ENCODE results near the gene ST7. TPM values are rescaled to one million over a fixed set of nuclear protein-coding genes. Genes with fewer than 3 reads are reported as not detected.

The ST7 gene
- total RNA-seq, 1 experiment from 2014 or later, result 12.9 TPM

DNA sequence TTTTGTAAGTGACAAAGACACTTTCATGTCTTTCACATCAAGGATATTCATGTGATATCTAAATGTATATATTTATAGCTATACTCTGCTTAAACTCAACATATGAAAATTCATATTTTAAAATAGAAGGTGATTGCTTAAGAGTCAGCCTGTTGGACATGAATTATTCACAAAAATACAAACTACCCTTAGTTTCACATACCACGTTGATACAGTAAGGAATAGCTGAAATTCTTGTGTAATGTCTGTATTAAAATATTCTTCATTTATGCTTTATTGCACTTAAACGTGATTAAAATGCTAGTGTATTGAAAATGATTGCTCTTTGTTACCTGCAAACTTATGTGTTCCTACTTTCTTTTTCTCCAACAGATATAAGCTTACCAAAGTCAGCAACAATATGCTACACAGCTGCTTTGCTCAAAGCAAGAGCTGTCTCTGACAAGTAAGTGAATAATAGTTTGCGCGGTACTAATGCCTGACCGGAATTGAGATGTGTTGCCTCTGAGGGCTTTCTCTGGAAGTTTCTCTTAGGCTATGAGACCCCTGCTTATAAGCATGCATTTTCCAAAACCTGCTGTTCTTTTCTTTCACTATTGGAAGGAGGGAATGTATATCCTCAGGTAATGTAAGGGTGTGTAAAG, 235.8 kb downstream of the ST7 start:
- H3K23ac ChIP-seq (ENCODE audit: insufficient read length, low read depth, low read length), result no peak overlapping the region
- H2BK12ac ChIP-seq (ENCODE audit: insufficient read length, low read depth, low read length), result no peak overlapping the region
- H3K14ac ChIP-seq (ENCODE audit: insufficient read depth, low read length), result no peak overlapping the region
- no peak overlapping the region for H3K9ac ChIP-seq (ENCODE audit: extremely low read depth, insufficient read length, low read length)
- H3K4me1 ChIP-seq (ENCODE audit: insufficient read depth, low read length), result no peaks in the 10 kb centered on the region
- H4K8ac ChIP-seq (replicated peaks; ENCODE audit: insufficient read length, low read depth, low read length), result no peak overlapping the region
- no peak overlapping the region for H2BK5ac ChIP-seq (ENCODE audit: insufficient read length, low read length)
- no peak overlapping the region for H2BK20ac ChIP-seq (ENCODE audit: low read depth, low read length, poor library complexity, severe bottlenecking)
- no peaks in the 10 kb centered on the region for H3K27me3 ChIP-seq (ENCODE audit: insufficient read depth, low read length)
- H2BK120ac ChIP-seq (ENCODE audit: low read depth, low read length, poor library complexity, severe bottlenecking), result no peak overlapping the region
- H3K18ac ChIP-seq (ENCODE audit: insufficient read length, low read depth, low read length), result no peak overlapping the region
- H4K91ac ChIP-seq (ENCODE audit: insufficient read length, low read depth, low read length), result no peak overlapping the region
- no peak overlapping the region for H2AK5ac ChIP-seq (ENCODE audit: insufficient read length, low read length)
- no peaks in the 10 kb centered on the region for H3K9me3 Mint-ChIP-seq
- no peak overlapping the region for H3K4me2 ChIP-seq (ENCODE audit: insufficient read depth, insufficient read length, low read length)
- H3K9me3 ChIP-seq (ENCODE audit: control insufficient read depth, low read depth, low read length), result no peaks in the 10 kb centered on the region
- no peak overlapping the region for H4K5ac ChIP-seq (ENCODE audit: insufficient read length, low read depth, low read length)
- H3K23me2 ChIP-seq (ENCODE audit: insufficient read length, low read depth, low read length, poor library complexity, severe bottlenecking), result no peaks in the 10 kb centered on the region
- no peak for DNase-seq
- H3K79me1 ChIP-seq (ENCODE audit: insufficient read depth, low read depth, low read length, poor library complexity, severe bottlenecking), result no peaks in the 10 kb centered on the region
- TF ChIP-seq, protein P1, sequence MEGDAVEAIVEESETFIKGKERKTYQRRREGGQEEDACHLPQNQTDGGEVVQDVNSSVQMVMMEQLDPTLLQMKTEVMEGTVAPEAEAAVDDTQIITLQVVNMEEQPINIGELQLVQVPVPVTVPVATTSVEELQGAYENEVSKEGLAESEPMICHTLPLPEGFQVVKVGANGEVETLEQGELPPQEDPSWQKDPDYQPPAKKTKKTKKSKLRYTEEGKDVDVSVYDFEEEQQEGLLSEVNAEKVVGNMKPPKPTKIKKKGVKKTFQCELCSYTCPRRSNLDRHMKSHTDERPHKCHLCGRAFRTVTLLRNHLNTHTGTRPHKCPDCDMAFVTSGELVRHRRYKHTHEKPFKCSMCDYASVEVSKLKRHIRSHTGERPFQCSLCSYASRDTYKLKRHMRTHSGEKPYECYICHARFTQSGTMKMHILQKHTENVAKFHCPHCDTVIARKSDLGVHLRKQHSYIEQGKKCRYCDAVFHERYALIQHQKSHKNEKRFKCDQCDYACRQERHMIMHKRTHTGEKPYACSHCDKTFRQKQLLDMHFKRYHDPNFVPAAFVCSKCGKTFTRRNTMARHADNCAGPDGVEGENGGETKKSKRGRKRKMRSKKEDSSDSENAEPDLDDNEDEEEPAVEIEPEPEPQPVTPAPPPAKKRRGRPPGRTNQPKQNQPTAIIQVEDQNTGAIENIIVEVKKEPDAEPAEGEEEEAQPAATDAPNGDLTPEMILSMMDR (conservative IDR thresholded peaks at IDR 0.05), result no peak
- H3K4ac ChIP-seq (ENCODE audit: low read depth, low read length), result no peak overlapping the region
- H4K20me1 ChIP-seq (ENCODE audit: control insufficient read depth, insufficient read depth, insufficient read length), result no peaks in the 10 kb centered on the region
- no peak overlapping the region for H2BK15ac ChIP-seq (ENCODE audit: low read depth, low read length)
- no peak overlapping the region for H2AFZ ChIP-seq (ENCODE audit: low read length)
- no peak overlapping the region for H3K4me3 Mint-ChIP-seq
- peaks cover under 1 to 2% of the 10 kb centered on the region in 2 experiments for H3K4me1 Mint-ChIP-seq
- no CpG with 5 or more reads among the region's 5 CpGs for WGBS (ENCODE audit: extremely low coverage, insufficient read length, low lambda C conversion rate)
- H3K27me3 Mint-ChIP-seq (ENCODE audit: low read depth), result no peaks in the 10 kb centered on the region
- H3K79me2 ChIP-seq (ENCODE audit: insufficient read depth, low read length), result no peaks in the 10 kb centered on the region
- no peak overlapping the region for H3K27ac ChIP-seq (ENCODE audit: insufficient read length, low read depth, low read length)
- no peak overlapping the region for H3K56ac ChIP-seq (ENCODE audit: insufficient read length, low read depth, low read length)
- no peak overlapping the region for H3T11ph ChIP-seq (ENCODE audit: low read length)
- H3K36me3 Mint-ChIP-seq (ENCODE audit: insufficient read depth in 1 of 3, low read depth in 3 of 3), result no peaks in the 10 kb centered on the region
- no peak overlapping the region for H3K27ac Mint-ChIP-seq
